Right lobe of liver (tissue), 4 donors: ENCODE measurements around the gene SEMA3E.

Experiments used
- POLR2A ChIP-seq: fragments of 450-650 bp; IDR thresholded peaks from one replicate; pipeline ENCODE4 v1.6.1; 2017; ENCODE audit warnings: antibody characterized with exemption, mild to moderate bottlenecking
- TF ChIP-seq, protein P1 (sequence below), 4 donors: fragments of 200-600 bp in 3 of 4; fragments of 450-650 bp in 1 of 4; IDR thresholded peaks; one replicate each; pipeline versions ENCODE4 v1.5.1 to v1.8.0; 2016 to 2022; ENCODE audit warnings: antibody characterized with exemption in 4 of 4, mild to moderate bottlenecking in 2 of 4
- donor health status: DM: no; HTN: no; CAD: no.
- donor health status: DM: no; HTN: no; CAD: no.
- donor health status: DM: no; HTN: yes; CAD: no.

DNA sequence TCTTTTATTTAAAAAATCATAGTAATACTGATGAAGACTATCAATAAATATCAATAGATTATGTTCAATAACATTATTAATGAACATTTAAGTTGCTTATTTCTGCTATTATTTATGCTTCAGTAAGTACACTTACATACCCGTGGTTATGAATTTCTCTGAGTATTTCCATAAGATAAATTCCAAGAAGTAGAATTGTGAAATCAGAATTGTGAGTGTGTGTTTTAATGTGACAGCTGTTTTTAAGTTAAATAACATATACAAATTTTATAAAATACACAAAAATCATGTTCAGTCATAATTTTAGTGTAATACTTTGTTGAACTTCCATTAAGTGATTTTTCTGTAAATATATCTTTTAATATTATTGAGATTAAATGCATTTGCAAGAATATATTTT, 37.5 kb upstream of the SEMA3E start:
- TF ChIP-seq, protein P1, sequence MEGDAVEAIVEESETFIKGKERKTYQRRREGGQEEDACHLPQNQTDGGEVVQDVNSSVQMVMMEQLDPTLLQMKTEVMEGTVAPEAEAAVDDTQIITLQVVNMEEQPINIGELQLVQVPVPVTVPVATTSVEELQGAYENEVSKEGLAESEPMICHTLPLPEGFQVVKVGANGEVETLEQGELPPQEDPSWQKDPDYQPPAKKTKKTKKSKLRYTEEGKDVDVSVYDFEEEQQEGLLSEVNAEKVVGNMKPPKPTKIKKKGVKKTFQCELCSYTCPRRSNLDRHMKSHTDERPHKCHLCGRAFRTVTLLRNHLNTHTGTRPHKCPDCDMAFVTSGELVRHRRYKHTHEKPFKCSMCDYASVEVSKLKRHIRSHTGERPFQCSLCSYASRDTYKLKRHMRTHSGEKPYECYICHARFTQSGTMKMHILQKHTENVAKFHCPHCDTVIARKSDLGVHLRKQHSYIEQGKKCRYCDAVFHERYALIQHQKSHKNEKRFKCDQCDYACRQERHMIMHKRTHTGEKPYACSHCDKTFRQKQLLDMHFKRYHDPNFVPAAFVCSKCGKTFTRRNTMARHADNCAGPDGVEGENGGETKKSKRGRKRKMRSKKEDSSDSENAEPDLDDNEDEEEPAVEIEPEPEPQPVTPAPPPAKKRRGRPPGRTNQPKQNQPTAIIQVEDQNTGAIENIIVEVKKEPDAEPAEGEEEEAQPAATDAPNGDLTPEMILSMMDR (IDR thresholded peaks at IDR 0.05), result no peak
- TF ChIP-seq POLR2A, result no peak
